Suprapubic skin (tissue), 4 donors: ENCODE measurements around the gene RPS2.

Experiments used
- POLR2A ChIP-seq, 2 donors: fragments of 450-650 bp; IDR thresholded peaks; one replicate each; pipeline ENCODE4 v1.6.1; 2017; ENCODE audit warnings: antibody characterized with exemption in 2 of 2, mild to moderate bottlenecking in 2 of 2, moderate library complexity in 2 of 2
- POLR2AphosphoS5 ChIP-seq, 3 donors: sonication (generic); formaldehyde crosslinking; IDR thresholded peaks; one replicate each; pipeline ENCODE4 v1.6.1; 2017; ENCODE audit warnings: antibody characterized with exemption in 3 of 3

DNA sequence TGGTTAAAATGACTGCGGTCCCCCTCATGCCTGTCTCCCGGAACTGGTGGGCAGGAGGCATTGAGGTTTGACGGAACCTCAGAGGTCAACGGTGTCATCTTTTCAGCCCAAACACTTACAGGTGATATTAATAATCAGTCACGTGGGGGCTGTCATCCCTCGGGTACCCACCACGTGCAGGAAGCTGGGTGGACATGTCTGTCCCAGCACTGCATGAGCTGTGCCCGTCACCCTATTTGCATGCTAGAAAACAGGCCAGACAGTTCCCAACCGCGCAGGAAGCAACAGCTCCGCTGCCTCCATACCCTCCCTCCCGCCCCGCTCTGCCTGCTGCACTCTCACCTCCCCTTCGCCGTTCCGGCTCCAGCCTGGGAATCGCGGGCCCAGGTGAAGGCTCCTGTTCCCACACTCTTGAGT, 26.5 kb upstream of the RPS2 start:
- no peak for TF ChIP-seq POLR2AphosphoS5 (IDR thresholded peaks at IDR 0.05)
- TF ChIP-seq POLR2A (IDR thresholded peaks at IDR 0.05) = no peak
